ENCODE results near the gene AOPEP.

Gene AOPEP

DNA sequence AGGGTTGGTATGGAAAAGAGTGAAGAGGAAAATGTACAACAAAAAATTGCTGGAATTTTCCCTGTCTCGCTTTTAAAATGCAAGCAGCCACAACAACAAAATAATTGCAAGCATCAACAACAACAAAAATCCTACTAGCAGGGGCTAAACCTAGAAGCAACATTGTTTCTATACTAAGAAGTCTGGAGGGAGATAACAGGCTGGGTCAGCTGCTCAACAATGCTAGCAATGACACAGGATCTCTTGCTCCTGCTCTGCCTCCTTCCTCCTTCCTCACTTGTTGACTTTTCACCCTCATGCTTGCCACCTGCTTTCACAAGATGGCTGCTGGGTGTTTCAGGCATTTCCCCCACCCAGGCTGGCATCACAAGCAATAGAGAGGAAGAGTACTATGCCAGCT, 7.6 kb upstream of the AOPEP start:
- no peak for DNase-seq (ENCODE audit: low spot score)

DNA sequence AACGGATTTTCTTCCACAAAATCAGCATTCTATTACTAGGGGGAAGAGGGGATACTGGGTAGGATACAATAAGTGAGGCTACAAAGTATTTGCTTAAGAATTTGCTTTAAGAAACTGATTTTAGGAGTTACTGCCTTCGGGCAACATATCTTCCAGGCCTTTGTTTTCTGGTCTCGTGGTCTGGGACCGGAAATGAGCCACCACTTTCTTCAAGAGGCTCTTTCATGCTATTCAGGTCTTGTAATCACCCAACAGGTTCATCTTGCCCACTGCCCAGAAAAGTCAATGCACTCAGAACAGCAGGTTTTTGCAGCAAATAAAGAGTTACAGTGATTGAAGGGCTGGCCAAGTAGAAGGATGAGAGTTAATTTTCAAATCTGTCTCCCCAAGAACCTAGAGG, 6.6 kb upstream of the AOPEP start:
- no peak for DNase-seq (ENCODE audit: low spot score)

DNA sequence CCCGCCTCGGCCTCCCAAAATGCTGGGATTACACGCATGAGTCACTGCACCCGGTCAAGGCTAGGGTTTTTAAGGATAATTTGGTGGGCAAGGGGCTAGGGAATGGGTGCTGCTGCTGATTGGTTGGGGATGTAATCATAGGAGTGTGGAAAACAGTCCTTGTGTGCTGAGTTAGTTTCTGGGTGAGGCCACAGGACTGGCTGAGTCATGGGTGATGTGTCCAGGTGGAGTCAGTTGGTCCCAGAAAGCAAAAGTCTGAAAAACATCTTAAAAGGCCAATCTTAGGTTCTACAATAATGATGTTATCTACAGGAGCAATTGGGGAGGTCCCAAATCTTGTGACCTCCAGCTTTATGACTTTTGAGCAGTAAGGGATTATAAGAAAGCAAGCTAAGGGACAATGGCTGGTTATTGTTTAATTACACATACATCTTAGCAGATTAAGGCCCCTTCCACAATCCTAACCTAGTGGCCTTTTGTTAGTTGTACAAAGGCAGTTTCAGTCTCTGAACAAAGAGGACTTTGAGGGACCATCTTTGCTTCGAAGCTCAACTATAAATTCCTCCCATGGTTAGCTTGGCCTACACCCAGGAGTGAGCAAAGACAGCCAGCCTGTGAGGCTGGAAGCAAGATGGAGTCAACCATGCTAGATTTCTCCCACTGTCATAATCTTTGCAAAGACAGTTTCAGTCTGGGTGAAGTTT, 5.5 kb upstream of the AOPEP start:
- no peak for DNase-seq (ENCODE audit: low spot score)

DNA sequence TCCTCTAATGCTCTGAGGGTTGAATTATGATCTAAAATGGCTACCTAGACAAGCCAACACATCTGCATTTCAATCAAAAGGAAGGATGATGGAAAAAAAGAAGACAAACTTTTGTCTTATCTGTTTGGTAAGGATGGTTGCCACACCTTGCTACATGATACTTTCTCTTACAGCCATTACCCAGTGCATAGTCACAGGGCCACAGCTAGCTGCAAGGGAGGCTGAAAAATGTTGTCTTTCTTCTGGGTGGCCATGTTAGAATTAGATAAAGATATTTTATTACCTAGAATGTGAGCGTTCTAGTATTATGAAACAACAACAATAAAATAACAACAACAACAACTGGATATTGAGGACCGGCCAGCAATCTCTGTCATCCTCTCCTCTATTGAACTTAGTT, 4.7 kb upstream of the AOPEP start:
- no peak for DNase-seq (ENCODE audit: low spot score)

DNA sequence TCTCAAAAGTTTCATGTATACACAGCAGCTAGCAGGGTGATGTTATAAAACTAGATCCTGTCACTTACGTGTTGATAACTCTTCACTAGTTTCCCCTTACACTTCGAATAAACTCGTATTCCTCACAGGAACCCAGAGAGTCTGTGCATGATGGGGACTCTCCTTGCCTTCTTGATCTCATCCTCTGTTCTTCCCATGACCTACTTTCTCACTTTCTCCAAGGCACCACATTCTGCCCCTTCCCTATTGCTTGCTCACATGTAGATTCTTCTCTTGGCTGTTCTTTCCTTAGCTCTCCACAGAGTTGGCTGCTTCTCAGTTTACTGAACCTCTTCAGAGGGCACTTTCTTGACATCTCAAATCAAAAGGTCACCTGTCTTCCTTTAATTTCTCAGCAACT, 1.2 kb upstream of the AOPEP start:
- no peak for DNase-seq (ENCODE audit: low spot score)

DNA sequence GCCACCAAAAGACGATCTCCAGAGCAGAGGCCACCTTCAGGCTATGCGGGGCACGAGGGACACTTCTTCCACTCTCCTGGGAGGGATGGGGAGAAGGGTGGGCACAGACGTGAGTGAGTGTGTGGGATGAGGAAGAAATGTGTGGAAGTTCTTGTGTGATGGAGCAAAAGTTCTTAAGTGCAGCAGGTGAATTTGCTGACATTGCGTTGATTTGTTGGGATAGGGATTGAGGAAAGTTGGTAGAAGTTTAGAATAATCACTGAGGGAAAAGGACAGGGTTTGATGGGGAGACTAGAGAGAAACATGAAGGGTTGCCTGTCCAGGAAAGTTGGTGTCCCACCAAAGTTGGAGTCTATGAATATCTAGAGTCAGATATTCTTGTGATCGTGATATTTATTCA, 2.2 kb downstream of the AOPEP start:
- DNase-seq (ENCODE audit: low spot score), result no peak

DNA sequence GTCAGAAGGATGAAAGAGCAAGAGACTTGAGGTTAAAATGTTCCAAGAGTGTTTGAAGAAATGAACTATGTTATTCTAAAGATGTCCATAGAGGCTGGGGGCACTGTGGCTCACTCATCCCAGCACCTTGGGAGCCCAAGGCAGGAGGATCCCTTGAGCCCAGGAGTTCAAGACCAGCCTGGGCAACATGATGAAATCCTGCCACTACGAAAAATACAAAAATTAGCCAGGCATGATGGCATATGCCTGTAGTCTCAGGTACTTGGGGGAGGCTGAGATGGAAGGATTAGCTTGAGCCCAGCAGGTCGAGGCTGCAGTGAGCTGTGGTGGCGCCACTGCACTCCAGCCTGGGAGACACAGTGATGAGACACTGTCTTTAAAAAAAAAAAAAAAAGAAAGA, 2.7 kb downstream of the AOPEP start:
- DNase-seq (ENCODE audit: low spot score), result no peak

DNA sequence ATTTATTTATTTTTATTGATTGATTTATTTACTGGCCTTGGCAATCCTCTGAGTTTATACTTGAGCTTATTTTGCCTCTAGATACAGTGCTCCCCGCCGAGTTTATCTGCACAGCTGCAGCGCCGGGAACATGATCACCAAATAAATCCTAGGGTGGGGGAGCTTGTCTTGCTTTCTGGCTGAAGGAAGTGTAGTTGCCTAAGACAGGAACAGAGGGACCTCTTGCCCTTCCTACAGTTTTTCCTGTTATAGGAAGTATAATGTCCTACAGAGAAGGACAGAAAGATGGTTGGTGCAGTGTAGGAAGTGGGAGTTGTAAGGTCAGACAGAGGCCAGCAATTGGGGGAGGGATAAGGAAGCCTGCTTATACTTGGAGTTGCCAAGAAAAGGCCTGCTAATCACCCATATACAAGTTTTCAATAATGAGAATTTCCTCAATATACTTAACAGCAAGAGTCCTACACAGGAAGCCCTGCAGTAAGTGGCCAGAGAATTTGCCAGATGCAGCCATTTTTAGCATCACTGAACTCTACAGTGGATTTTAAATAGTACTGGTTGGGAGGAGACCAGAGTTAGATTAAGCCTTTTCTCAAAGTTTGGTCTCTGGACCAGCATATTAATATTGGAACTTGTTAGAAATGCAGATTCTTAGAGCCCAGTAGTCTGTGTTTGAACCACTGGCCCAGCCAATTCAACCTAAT, 7.7 kb downstream of the AOPEP start:
- DNase-seq (ENCODE audit: low spot score), result no peak

DNA sequence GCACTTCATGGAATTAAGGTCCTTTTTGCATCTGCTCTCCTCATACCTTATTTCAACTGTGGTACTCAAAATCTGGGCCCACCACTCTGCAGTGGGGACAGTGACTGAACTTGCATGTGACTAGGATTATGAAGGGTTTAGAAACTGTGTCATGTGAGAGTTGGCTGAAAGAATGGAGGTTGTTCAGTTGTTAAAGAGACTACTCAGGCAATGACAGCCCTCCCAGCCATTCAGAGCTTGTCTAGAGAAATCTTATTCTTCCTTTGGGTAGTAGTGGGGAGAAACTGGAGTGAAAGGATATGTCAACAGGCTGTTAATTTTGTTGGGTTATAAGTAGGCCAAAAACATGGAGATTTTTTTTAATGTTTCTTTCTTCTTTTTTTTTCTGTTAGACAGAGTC, 10.3 kb downstream of the AOPEP start:
- no peak for DNase-seq (ENCODE audit: low spot score)

DNA sequence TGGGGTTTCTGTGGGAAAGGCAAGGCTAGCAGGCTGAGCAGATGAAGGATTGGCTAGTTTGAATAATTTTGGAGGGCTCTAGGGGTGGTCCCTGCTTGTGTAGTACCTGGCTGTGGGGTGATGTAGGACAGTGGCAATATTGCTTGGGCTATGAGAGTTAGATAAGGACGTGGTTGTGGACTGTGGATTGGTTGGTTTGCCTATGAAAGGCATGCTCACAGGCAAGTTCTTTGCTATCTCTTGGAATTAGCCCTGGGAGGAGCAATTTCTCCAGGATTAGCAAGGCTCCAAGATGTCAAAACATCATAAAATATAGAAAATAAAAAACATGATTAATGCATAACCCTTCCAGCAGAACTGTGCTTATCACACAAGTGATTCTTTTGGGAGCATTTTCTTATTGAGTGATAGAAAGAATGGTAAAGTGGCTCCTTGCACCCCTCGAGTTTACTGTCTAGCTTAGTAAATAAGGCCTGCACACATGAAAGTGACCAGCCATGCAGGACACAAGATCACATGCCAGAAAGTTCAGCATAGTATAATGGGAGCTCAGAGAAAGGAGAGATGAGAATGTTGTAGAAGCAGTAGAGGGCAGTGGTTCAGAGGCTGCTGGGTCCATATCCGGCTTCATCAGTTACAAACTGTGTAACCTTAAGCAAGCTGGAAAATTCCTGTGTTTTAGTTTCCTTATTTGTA, 13.8 kb downstream of the AOPEP start:
- DNase-seq (ENCODE audit: low spot score), result no peak

DNA sequence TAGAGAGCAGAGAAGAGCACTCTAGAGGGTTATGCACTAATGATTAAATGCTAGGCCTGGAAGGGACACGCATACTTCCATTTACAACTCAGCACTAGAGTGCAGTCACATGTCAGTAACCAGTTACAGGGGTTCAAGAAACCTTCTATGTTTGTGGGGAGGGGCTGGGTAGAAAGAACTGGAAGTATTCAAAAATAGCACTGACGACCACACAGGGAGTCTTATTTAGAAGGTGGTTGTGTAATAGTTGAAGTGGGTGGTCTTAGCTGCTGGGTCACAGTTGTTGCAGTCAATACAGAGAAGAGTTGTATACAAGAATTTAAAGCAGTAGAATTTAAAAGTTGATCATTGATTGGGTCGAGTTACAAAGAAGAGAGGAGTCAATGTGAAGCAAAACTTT, 15.4 kb downstream of the AOPEP start:
- no peak for DNase-seq (ENCODE audit: low spot score)

DNA sequence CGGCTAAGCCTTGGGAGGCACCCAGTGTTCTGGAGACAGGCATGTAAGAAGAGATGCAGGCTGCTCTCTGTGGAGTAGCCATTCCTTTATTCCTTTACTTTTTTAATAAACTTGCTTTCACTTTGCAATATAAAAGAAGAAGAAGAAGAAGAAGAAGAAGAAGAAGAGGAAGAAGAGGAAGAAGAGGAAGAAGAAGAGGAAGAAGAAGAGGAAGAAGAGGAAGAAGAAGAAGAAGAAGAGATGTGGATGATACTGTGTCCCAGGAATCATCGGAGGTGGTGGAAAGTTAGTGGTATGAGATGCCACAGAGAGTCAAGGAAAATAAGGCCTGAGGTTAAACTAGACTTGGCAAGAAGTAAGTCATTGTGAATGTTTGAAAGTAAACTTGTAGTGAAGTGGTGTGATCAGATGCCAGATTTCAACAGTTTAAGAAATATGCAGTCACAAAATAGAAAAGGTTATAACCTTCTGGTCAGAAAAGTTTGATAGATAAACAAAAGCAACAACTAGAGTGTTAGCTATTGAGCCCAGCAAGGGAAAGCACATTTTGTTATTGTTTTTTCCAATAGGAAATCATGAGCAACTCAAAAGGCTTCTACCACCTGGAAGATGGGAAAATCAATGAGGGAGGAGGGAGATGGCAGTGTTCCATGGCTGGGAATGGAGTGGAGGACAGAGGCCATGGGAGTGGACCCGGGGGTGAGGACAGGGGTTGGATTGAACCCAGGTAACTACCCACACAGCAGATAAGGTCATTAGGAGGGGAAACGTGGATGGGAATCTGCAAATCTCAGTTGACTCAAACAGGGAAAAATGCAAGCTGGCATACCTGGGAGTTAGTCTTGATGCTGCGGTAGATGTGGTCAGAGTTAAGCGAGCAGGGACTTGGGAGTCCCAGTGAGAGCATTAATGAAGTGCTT, 16.8 kb downstream of the AOPEP start:
- DNase-seq (ENCODE audit: low spot score), result no peak

DNA sequence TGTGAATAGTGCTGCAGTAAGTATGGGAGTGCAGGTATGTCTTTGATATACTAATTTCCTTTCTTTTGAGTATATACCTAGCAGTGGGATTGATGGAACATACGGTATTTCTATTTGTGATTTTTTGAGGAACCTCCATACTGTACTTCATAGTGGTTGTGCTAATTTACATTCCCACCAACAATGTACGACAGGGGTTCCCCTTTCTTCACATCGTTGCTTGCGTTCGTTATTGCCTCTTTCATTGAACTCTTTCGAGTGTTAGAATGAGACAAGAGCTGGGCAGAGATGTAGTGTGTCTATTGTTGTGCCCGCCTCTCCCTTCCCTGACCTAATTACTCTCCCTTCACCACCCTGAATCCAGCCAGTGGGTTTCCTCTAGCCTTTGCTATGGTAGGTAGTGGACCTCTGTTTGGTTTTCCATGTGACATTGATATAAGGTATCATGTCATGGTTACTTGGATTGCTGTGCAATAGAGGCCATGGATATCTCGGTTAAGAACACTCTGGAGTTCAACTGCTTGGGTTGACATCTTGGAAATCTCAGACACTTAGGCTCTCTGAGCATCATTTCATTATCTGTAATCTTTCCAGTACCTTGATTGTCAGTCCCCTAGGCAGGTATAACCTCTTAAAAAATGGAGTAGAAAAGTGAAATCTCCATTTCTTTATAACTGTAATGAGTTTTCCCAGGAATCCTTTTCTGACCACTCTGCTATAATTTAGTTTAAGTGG, 19.5 kb downstream of the AOPEP start:
- no peak for DNase-seq (ENCODE audit: low spot score)

DNA sequence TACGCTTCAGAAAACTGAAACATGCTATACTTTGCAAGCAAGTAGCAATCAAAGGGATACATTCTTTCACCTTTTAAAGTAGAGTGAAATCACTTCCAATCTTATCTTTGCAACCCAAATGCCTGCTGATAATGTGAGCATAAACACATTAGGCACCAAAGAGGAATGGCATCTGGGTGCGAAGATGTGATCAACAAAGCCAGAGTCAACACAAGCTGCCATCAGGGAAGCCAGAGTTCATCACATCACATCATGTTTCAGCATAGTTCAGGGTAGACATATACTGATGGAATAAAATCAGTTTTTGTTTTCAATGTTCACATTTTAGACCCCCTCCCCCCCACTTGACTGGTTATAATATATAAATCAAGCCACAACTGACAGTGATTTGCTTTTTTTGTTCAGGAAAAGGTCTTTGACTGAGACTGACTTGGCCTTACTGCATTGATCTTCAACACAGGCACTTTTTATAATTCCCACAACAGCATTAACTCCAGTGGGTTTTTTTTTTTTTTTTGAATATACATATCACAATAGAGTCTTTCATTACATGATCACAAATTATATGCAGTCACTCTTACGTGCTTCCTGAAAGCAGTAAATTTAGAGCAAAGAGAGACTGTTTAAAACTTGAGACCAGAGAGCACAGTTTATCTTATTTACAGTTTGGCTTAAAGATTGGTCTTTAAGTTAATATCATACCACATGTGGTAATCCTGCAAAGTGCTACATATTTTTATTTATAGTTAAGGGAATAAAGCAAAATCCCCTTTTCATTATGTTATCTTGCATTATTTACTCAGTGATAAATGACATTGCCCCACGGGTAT, 20.3 kb downstream of the AOPEP start:
- no peak for DNase-seq (ENCODE audit: low spot score)

DNA sequence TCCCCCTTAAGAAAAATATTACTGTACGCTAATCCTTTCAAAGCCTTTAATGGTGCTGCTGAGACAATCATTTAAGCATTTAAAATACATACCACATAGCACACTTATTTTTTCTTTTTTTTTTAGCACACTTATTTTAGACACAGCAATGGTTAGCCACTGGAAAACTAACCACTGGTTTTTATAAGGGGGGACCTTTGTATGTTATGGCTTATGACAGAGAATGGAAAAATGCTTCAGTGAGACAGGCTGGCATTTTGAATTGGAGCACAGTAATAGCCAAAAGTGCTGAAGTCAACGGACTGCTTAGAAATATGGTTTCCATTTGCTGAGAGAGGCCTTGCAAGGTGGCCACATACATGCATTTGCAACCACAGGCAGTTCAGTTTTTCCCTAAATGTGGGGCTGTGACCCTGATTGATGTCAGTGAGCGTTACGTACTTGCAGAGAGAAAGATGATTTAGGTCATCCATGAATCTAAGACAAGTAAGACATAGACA, 28.5 kb downstream of the AOPEP start:
- no peak for DNase-seq (ENCODE audit: low spot score)

DNA sequence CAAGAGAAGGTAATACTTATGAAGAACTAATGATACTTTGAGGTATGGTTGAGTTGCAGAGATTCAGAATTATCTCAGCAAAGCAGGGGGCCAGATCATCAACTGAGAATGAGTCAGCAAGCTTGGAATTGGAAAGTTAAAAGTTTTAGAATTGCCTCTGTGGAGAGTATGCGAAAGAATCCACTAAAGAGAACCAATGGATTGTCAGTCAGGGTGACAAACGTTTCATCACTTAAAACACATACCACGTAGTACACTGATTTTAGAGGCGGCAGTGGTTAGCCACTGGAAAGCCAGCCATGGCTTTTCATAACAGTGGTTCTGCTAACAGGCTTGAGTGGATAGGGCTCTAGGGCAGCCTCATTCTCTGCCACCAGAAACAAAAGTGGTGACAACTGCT, 30.7 kb downstream of the AOPEP start:
- DNase-seq (ENCODE audit: low spot score), result no peak

DNA sequence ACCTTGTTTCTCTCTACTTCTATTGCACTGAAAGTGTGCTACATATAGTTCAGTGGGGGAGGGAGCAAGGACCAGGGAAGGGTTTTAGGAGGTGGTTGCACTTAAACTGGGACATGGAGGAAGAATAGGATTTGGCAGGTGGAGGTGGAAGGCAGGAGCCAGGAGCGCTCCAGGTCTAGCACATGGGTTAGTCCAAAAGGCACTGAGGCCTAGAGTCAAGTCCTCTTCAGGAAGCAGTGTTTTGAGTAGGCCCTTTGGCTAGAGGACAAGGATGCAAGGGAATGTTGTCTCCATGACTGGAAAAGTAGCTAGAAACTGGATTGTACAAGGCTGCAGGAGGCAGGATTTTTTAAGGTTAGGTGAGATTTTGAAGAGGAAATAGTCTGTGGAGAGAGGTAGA, 31.5 kb downstream of the AOPEP start:
- no peak for DNase-seq (ENCODE audit: low spot score)

DNA sequence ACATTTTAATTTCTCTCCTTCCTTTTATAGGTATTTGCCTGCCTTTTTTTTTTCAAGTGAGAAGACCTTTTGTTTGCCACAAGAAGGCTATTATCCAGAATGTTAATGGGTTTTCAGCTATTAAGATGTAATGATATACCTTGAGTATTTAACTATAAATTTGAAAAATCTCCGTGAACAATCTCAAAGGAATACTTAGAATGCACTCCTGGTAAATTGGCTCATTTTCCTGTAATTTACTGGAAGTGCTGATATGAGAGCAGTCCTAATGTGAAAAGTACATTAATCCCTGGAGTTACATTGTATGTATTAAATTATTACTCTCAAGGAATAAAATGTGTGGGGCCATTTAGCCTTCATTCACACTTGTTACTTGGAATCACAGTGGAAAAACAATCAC, 32.4 kb downstream of the AOPEP start:
- no peak for DNase-seq (ENCODE audit: low spot score)

DNA sequence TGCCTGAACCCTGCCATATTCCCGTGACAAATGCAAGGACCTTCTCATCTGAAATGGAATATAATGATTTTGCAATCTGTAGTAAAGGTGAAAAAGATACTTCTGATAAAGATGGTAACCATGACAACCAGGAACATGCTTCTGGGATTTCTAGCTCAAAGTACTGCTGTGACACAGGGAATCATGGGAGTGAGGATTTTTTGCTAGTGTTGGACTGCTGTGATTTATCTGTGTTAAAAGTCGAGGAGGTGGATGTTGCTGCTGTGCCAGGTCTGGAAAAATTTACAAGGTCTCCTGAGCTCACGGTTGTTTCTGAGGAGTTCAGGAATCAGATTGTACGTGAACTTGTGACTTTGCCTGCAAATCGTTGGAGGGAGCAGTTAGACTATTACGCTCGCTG, 33.5 kb downstream of the AOPEP start:
- DNase-seq (ENCODE audit: low spot score), result no peak

DNA sequence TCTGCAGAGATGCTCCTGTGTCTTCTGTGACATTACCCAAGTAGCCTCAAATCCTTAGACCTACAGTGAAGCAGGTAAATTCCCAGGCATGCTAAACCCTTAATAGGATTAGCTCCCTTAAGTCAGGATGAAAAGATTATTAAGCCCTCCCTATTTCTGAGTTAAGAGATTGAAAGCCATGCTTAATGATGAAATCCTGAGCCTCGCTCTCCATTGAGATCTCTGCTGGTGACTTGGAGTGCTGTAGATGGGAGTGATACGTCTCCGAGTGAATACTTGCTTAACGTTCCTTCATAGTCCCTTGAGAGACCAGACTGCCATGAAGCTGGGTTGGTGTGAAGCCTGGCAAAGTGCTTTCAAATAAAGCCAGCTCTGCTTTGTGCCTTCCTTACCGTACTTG, 34.2 kb downstream of the AOPEP start:
- DNase-seq (ENCODE audit: low spot score), result no peak

DNA sequence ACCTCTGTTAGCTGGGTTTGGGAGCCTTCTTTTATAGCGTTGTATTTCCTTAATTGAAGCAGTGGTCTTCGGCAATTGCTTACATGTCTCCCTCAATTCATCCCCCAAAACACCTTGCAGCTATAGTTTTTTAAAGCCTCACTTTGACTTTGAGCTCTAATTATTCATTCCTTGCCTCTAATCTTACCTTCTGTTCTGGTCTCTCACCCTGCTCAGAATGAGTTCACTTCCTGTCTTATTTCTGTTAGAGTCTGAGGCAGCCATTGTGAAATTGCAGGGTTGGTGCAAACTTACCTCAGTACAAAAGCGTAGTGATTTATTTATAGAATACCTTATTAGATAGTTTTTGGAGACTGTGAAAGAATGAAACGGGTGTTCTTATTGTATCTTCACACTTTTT, 35.0 kb downstream of the AOPEP start:
- DNase-seq (ENCODE audit: low spot score), result no peak

Data from germinal center (tissue), 1 donor.